ENCODE results near the gene FMO3.

- TF ChIP-seq CTCF (IDR thresholded peaks at IDR 0.05) (no peak), POLR2A (IDR thresholded peaks at IDR 0.05) (no peak)
Measured at GRCh38 chr1:171084091-171084490, 6.6 kb upstream of the FMO3 start.

Measured in body of pancreas (tissue), 4 donors.